Liver (tissue), 9 donors: ENCODE measurements around the gene WNT2B. TPM values are rescaled to one million over a fixed set of nuclear protein-coding genes. Genes with fewer than 3 reads are reported as not detected.

Source experiments
- DNase-seq: peaks from one replicate; pipeline ENCODE4 v3.0.0-alpha.2; 2017; ENCODE audit warnings: low spot score
- H3K27ac ChIP-seq, 2 donors: one replicate each; pipeline ENCODE4 v1.7.0; 2013; ENCODE audit warnings: inconsistent platforms in 2 of 2, low read length in 2 of 2, control low read depth in 1 of 2, low read depth in 1 of 2, mild to moderate bottlenecking in 1 of 2
- H3K27me3 ChIP-seq, 4 donors: one replicate each; pipeline versions ENCODE4 v1.6.1 to v1.7.0; 2013; ENCODE audit warnings: low read length in 3 of 4, inconsistent platforms in 1 of 4, mild to moderate bottlenecking in 1 of 4, moderate library complexity in 1 of 4; ENCODE audit not compliant: control insufficient read depth in 4 of 4, insufficient read depth in 4 of 4
- H3K36me3 ChIP-seq, 4 donors: one replicate each; pipeline versions ENCODE4 v1.6.1 to v1.7.0; 2013; ENCODE audit warnings: low read length in 3 of 4, mild to moderate bottlenecking in 3 of 4, low read depth in 1 of 4, moderate library complexity in 1 of 4; ENCODE audit not compliant: control insufficient read depth in 4 of 4, insufficient read depth in 3 of 4
- H3K4me1 ChIP-seq, 4 donors: one replicate each; pipeline versions ENCODE4 v1.6.1 to v1.7.0; 2013; ENCODE audit warnings: low read length in 3 of 4, mild to moderate bottlenecking in 3 of 4, moderate library complexity in 1 of 4; ENCODE audit not compliant: control insufficient read depth in 4 of 4, insufficient read depth in 4 of 4
- H3K4me3 ChIP-seq, 3 donors: one replicate each; pipeline versions ENCODE4 v1.6.1 to v1.7.0; 2013; ENCODE audit warnings: low read length in 3 of 3, control low read depth in 1 of 3, low read depth in 1 of 3, mild to moderate bottlenecking in 1 of 3
- H3K9ac ChIP-seq, 2 donors: one replicate each; pipeline ENCODE4 v1.7.0; 2013; ENCODE audit warnings: low read length in 2 of 2, mild to moderate bottlenecking in 2 of 2, moderate library complexity in 2 of 2, control low read depth in 1 of 2, low read depth in 1 of 2
- H3K9me3 ChIP-seq, 4 donors: one replicate each; pipeline versions ENCODE4 v1.6.1 to v1.7.0; 2013; ENCODE audit warnings: low read length in 3 of 4; ENCODE audit not compliant: control insufficient read depth in 4 of 4
- EGR1 ChIP-seq, 2 donors: IDR thresholded peaks; 2 replicates each; pipeline ENCODE4 v1.6.1; 2016 to 2018; ENCODE audit warnings: antibody characterized with exemption in 2 of 2, low read depth in 2 of 2
- FOXA1 ChIP-seq: IDR thresholded peaks from 2 replicates; pipeline ENCODE4 v1.6.1; 2016; ENCODE audit warnings: antibody characterized with exemption
- HNF4A ChIP-seq, 2 donors: conservative IDR thresholded peaks; 2 replicates each; pipeline ENCODE4 v1.6.1; 2016; ENCODE audit warnings: antibody characterized with exemption in 2 of 2, mild to moderate bottlenecking in 2 of 2
- HNF4G ChIP-seq: IDR thresholded peaks from 2 replicates; pipeline ENCODE4 v1.6.1; 2016; ENCODE audit warnings: antibody characterized with exemption
- JUND ChIP-seq, 2 donors: IDR thresholded peaks; 2 replicates each; pipeline ENCODE4 v1.6.1; 2016; ENCODE audit warnings: antibody characterized with exemption in 2 of 2
- NR2F2 ChIP-seq: IDR thresholded peaks from 2 replicates; pipeline ENCODE4 v1.6.1; 2016; ENCODE audit warnings: antibody characterized with exemption
- RAD21 ChIP-seq, 2 donors: IDR thresholded peaks; 2 replicates each; pipeline ENCODE4 v1.6.1; 2016; ENCODE audit warnings: antibody characterized with exemption in 2 of 2, mild to moderate bottlenecking in 2 of 2
- RXRA ChIP-seq, 2 donors: IDR thresholded peaks; 2 replicates each; pipeline ENCODE4 v1.6.1; 2017 to 2018; ENCODE audit warnings: antibody characterized with exemption in 2 of 2, mild to moderate bottlenecking in 1 of 2
- SP1 ChIP-seq: IDR thresholded peaks from 2 replicates; pipeline ENCODE4 v1.6.1; 2018; ENCODE audit warnings: antibody characterized with exemption, mild to moderate bottlenecking
- TAF1 ChIP-seq: conservative IDR thresholded peaks from 2 replicates; pipeline ENCODE4 v1.6.1; 2016; ENCODE audit warnings: antibody characterized with exemption, mild to moderate bottlenecking
- YY1 ChIP-seq: IDR thresholded peaks from 2 replicates; pipeline ENCODE4 v1.6.1; 2016; ENCODE audit warnings: antibody characterized with exemption, mild to moderate bottlenecking
- WGBS: extraction: QIAGEN DNeasy Blood & Tissue Kit; methylation state at CpG from one replicate; pipeline ENCODE4 v1.1.7; 2013; 5-methylcytosine and 5-hydroxymethylcytosine counted together
- polyA plus RNA-seq, 2 donors: library from polyadenylated mRNA; stranded (reverse) in 1 of 2; unstranded in 1 of 2; fragments of 200-250 nt in 1 of 2; fragments of >200 nt in 1 of 2; fragmentation: Nextera tagmentation in 1 of 2; extraction: Ambion mirVana in 1 of 2; gene quantifications; one replicate each; pipeline versions ENCODE4 v1.2.1 to v1.2.3, GENCODE V29; 2013 to 2015
- total RNA-seq, 2 donors: library from RNA; depleted of rRNA; stranded (reverse); fragments of >200 nt; gene quantifications; one replicate each; pipeline ENCODE4 v1.2.3, GENCODE V29; 2014
- TF ChIP-seq, protein P1 (sequence below): fragments of 150-350 bp; IDR thresholded peaks from 2 replicates; pipeline ENCODE4 v1.5.1; 2017; ENCODE audit warnings: improper control_type of control experiment, low read depth, low read length; ENCODE audit not compliant: missing input control
- TF ChIP-seq, protein P2 (sequence below): IDR thresholded peaks from 2 replicates; pipeline ENCODE4 v1.6.1; 2016; ENCODE audit warnings: antibody characterized with exemption
- TF ChIP-seq, protein P3 (sequence below): IDR thresholded peaks from 2 replicates; pipeline ENCODE4 v1.6.1; 2016; ENCODE audit warnings: antibody characterized with exemption
- donor health status: healthy.
- donor health status: healthy.
- donor health status: healthy.
- donor health status: healthy.
- donor health status: healthy.

The WNT2B gene
- total and polyA plus RNA-seq, 4 donors: 0.07 to 0.92 (median 0.38) TPM

DNA sequence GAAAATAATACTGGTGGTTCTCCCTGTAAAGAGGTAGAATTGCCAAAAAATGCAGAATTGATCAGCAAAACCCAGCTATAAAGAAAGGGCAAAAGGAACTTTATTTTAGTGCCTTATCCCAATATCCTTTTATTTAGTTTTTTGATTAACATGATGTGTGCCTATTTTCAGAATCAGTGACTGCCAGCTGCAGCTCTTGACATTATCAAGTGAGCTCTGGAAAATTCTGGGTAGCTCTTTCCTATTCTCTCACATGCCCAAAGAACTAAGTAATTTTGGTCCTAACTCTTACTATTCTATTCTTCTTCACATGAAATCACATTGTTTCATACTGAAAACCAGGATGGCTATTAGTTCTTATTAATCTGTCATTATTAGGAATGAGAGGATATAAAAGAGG lies 22.1 kb downstream of the WNT2B start (continued):
- TF ChIP-seq, protein P1, sequence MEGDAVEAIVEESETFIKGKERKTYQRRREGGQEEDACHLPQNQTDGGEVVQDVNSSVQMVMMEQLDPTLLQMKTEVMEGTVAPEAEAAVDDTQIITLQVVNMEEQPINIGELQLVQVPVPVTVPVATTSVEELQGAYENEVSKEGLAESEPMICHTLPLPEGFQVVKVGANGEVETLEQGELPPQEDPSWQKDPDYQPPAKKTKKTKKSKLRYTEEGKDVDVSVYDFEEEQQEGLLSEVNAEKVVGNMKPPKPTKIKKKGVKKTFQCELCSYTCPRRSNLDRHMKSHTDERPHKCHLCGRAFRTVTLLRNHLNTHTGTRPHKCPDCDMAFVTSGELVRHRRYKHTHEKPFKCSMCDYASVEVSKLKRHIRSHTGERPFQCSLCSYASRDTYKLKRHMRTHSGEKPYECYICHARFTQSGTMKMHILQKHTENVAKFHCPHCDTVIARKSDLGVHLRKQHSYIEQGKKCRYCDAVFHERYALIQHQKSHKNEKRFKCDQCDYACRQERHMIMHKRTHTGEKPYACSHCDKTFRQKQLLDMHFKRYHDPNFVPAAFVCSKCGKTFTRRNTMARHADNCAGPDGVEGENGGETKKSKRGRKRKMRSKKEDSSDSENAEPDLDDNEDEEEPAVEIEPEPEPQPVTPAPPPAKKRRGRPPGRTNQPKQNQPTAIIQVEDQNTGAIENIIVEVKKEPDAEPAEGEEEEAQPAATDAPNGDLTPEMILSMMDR: no peak
- no peak for TF ChIP-seq TAF1
- no peak for TF ChIP-seq NR2F2
- no peak for TF ChIP-seq YY1
- TF ChIP-seq, protein P2, sequence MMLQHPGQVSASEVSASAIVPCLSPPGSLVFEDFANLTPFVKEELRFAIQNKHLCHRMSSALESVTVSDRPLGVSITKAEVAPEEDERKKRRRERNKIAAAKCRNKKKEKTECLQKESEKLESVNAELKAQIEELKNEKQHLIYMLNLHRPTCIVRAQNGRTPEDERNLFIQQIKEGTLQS: no peak
- TF ChIP-seq HNF4G: no peak
- TF ChIP-seq SP1: no peak
- no peak for TF ChIP-seq EGR1 (IDR thresholded peaks at IDR 0.05; ENCODE audit: low read depth in 2 of 2)
- TF ChIP-seq JUND (IDR thresholded peaks at IDR 0.05): no peak
- TF ChIP-seq RXRA (IDR thresholded peaks at IDR 0.05): no peak
- TF ChIP-seq RAD21 (IDR thresholded peaks at IDR 0.05): no peak

DNA sequence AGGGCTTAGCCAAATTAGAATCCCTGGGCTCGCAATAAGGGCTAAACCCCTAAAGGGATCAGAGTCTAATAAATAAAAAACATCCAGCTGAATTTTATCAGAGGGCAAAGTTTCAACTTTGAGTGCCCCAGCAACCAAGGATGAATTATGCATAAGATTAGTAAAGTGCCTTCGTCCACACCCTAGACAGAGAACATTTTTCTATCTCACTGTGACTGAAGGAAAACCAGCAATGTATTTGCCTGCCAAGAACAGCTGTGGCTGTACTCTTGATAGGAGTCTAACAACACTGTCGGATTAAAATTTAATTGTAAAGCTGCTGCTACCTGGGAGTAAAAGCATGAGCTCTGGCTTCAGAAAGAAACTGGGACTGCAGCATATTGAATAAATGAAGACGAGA lies 23.3 kb downstream of the WNT2B start:
- no peaks in the 10 kb centered on the region for H3K27me3 ChIP-seq
- peaks cover 0 to 6% (median 3%) of the 10 kb centered on the region in 4 donors for H3K36me3 ChIP-seq
- H3K9ac ChIP-seq: no peak overlapping the region
- TF ChIP-seq EGR1 (IDR thresholded peaks at IDR 0.05; ENCODE audit: low read depth in 2 of 2) (no peak), JUND (IDR thresholded peaks at IDR 0.05) (no peak), RAD21 (IDR thresholded peaks at IDR 0.05) (no peak), SP1 (no peak), FOXA1 (no peak), YY1 (no peak), TAF1 (no peak)
- TF ChIP-seq, protein P3, sequence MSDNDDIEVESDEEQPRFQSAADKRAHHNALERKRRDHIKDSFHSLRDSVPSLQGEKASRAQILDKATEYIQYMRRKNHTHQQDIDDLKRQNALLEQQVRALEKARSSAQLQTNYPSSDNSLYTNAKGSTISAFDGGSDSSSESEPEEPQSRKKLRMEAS: no peak
- TF ChIP-seq, protein P1: no peak
- no peak overlapping the region for H3K4me3 ChIP-seq
- DNase-seq: no peak
- no peaks in the 10 kb centered on the region for H3K9me3 ChIP-seq
- WGBS: 93% methylated on average over 4 of the region's 4 CpGs
- H3K27ac ChIP-seq: no peak overlapping the region
- no peaks in the 10 kb centered on the region for H3K4me1 ChIP-seq

DNA sequence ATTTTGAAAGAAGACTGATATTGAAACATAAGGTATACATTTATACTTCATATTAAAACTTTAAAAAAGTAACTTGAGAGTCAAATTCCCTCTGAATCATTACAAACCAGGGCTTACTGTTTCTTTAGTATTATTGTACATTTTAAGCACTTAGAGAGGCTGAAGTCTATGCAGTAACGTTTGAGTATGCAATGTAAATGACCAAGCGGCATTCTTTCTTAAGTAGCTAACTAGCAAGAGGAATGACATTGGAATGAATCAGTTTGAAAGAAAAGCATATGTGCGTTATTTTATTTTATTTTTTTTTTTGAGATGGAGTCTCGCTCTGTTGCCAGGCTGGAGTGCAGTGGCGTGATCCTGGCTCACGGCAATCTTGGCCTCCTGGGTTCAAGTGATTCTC lies 24.3 kb downstream of the WNT2B start:
- no peak for DNase-seq
- Histone ChIP-seq H3K36me3 (peaks cover 0 to 6% (median 0%) of the 10 kb centered on the region in 4 donors), H3K9me3 (no peaks in the 10 kb centered on the region), H3K9ac (no peak overlapping the region), H3K27ac (no peak overlapping the region), H3K4me3 (no peak overlapping the region), H3K4me1 (no peaks in the 10 kb centered on the region), H3K27me3 (no peaks in the 10 kb centered on the region)
- TF ChIP-seq HNF4A (conservative IDR thresholded peaks at IDR 0.05): no peak
- TF ChIP-seq TAF1: no peak
- no peak for TF ChIP-seq HNF4G
- no peak for TF ChIP-seq RXRA (IDR thresholded peaks at IDR 0.05)
- WGBS: 97% methylated on average over 6 of the region's 6 CpGs
